Mesenchymal stem cell (in vitro differentiated cells and primary cell): ENCODE results near the gene CLPSL1.
A peak's percentile ranks its signal among the peaks of the same experiment; 100 is the strongest.

Experiments
- DNase-seq: peaks from one replicate; pipeline ENCODE4 v3.0.0-alpha.2; 2013
- H2AFZ ChIP-seq: one replicate; pipeline ENCODE4 v1.6.1; 2013; ENCODE audit warnings: low read depth, mild to moderate bottlenecking, control low read depth, inconsistent platforms, low read length, moderate library complexity
- H2AK5ac ChIP-seq: 2 replicates; pipeline ENCODE4 v1.6.1; 2013; ENCODE audit warnings: low read length, moderate library complexity, mild to moderate bottlenecking, inconsistent platforms; ENCODE audit not compliant: severe bottlenecking
- H2BK120ac ChIP-seq: one replicate; pipeline ENCODE4 v1.6.1; 2013; ENCODE audit warnings: low read depth, mild to moderate bottlenecking, inconsistent platforms, low read length, moderate library complexity
- H2BK12ac ChIP-seq, 2 experiments: one replicate each; pipeline ENCODE4 v1.6.1; 2013; ENCODE audit warnings: inconsistent platforms in 2 of 2, low read length in 2 of 2, mild to moderate bottlenecking in 2 of 2, moderate library complexity in 2 of 2, control low read depth in 1 of 2
- H2BK15ac ChIP-seq: one replicate; pipeline ENCODE4 v1.6.1; 2013; ENCODE audit warnings: mild to moderate bottlenecking, low read depth, inconsistent platforms; ENCODE audit not compliant: poor library complexity, severe bottlenecking
- H2BK5ac ChIP-seq: 2 replicates; pipeline ENCODE4 v1.6.1; 2013; ENCODE audit warnings: low read depth, mild to moderate bottlenecking, low read length, control low read depth, inconsistent platforms; ENCODE audit not compliant: poor library complexity, severe bottlenecking
- H3K14ac ChIP-seq, 2 experiments: one replicate each; pipeline ENCODE4 v1.6.1; 2013; ENCODE audit warnings: inconsistent platforms in 2 of 2, low read length in 2 of 2, control low read depth in 1 of 2, mild to moderate bottlenecking in 1 of 2, moderate library complexity in 1 of 2
- H3K18ac ChIP-seq, 2 experiments: one replicate each; pipeline ENCODE4 v1.6.1; 2013; ENCODE audit warnings: inconsistent platforms in 2 of 2, low read length in 2 of 2, control low read depth in 1 of 2, low read depth in 1 of 2, mild to moderate bottlenecking in 1 of 2
- H3K23ac ChIP-seq, 2 experiments: one replicate each; pipeline ENCODE4 v1.6.1; 2013; ENCODE audit warnings: inconsistent platforms in 2 of 2, low read length in 2 of 2, mild to moderate bottlenecking in 2 of 2, moderate library complexity in 2 of 2, control low read depth in 1 of 2
- H3K27ac ChIP-seq: 2 replicates; pipeline ENCODE4 v1.5.1; 2013; ENCODE audit warnings: mild to moderate bottlenecking, moderate library complexity, low read length, control low read depth, inconsistent platforms; ENCODE audit not compliant: poor library complexity, severe bottlenecking
- H3K27me3 ChIP-seq, 2 experiments: 2 replicates each; pipeline versions ENCODE4 v1.6.1 to v1.7.0; 2013; ENCODE audit warnings: low read length in 2 of 2, mild to moderate bottlenecking in 2 of 2, moderate library complexity in 2 of 2, control low read depth in 1 of 2, inconsistent platforms in 1 of 2; ENCODE audit not compliant: control insufficient read depth in 1 of 2, insufficient read depth in 1 of 2
- H3K36me3 ChIP-seq, 2 experiments: 2 replicates each; pipeline versions ENCODE4 v1.6.1 to v1.7.0; 2013; ENCODE audit warnings: low read length in 2 of 2, control low read depth in 1 of 2, inconsistent platforms in 1 of 2, low read depth in 1 of 2, mild to moderate bottlenecking in 1 of 2; ENCODE audit not compliant: insufficient read depth in 2 of 2, control insufficient read depth in 1 of 2
- H3K4ac ChIP-seq, 2 experiments: one replicate each; pipeline ENCODE4 v1.6.1; 2013; ENCODE audit warnings: inconsistent platforms in 2 of 2, low read length in 2 of 2, mild to moderate bottlenecking in 2 of 2, moderate library complexity in 2 of 2, control low read depth in 1 of 2, low read depth in 1 of 2
- H3K4me1 ChIP-seq: 2 replicates; pipeline ENCODE4 v1.6.1; 2013; ENCODE audit warnings: low read depth, low read length, control low read depth; ENCODE audit not compliant: control insufficient read depth, insufficient read depth
- H3K4me2 ChIP-seq: 2 replicates; pipeline ENCODE4 v1.6.1; 2013; ENCODE audit warnings: low read length, mild to moderate bottlenecking, inconsistent platforms; ENCODE audit not compliant: poor library complexity, severe bottlenecking
- H3K4me3 ChIP-seq, 2 experiments: 2 replicates each; pipeline versions ENCODE4 v1.5.1 to v1.7.0; 2013; ENCODE audit warnings: low read length in 2 of 2, mild to moderate bottlenecking in 2 of 2, control low read depth in 1 of 2, low read depth in 1 of 2; ENCODE audit not compliant: insufficient read depth in 1 of 2
- H3K79me1 ChIP-seq: replicated peaks from 2 replicates; pipeline ENCODE4 v1.6.1; 2013; ENCODE audit warnings: mild to moderate bottlenecking, control low read depth, low read length, inconsistent platforms; ENCODE audit not compliant: poor library complexity, severe bottlenecking
- H3K9ac ChIP-seq: 2 replicates; pipeline ENCODE4 v1.7.0; 2013; ENCODE audit warnings: mild to moderate bottlenecking, low read length, moderate library complexity
- H3K9me3 ChIP-seq: 2 replicates; pipeline ENCODE4 v1.7.0; 2013; ENCODE audit warnings: mild to moderate bottlenecking, low read length; ENCODE audit not compliant: control insufficient read depth
- H4K8ac ChIP-seq: one replicate; pipeline ENCODE4 v1.6.1; 2013; ENCODE audit warnings: inconsistent platforms, mild to moderate bottlenecking, low read length, moderate library complexity
- H4K91ac ChIP-seq: one replicate; pipeline ENCODE4 v1.6.1; 2013; ENCODE audit warnings: mild to moderate bottlenecking, low read length, inconsistent platforms
- WGBS: methylation state at CpG from one replicate; pipeline ENCODE4 v1.1.7; 2013; ENCODE audit warnings: mixed read lengths; 5-methylcytosine and 5-hydroxymethylcytosine counted together

Gene CLPSL1

GRCh38 chr6:35759426-35759825, 21.4 kb upstream of the CLPSL1 start:
- Histone ChIP-seq H3K4me2 (no peak overlapping the region), H3K36me3 (no peaks in the 10 kb centered on the region), H3K4ac (no peak overlapping the region), H3K18ac (no peak overlapping the region), H2BK120ac (no peak overlapping the region), H3K4me3 (no peak overlapping the region), H4K91ac (no peak overlapping the region), H3K27ac (no peak overlapping the region), H2BK5ac (no peak overlapping the region), H3K27me3 (peaks cover 33 to 70% of the 10 kb centered on the region in 2 experiments), H2AFZ (no peak overlapping the region), H3K4me1 (no peaks in the 10 kb centered on the region), H2BK15ac (no peak overlapping the region), H3K9me3 (no peaks in the 10 kb centered on the region), H3K9ac (no peak overlapping the region), H3K23ac (no peak overlapping the region), H3K14ac (no peak overlapping the region), H2BK12ac (no peak overlapping the region), H3K79me1 (no peaks in the 10 kb centered on the region), H4K8ac (no peak overlapping the region), H2AK5ac (no peak overlapping the region)
- no peak for DNase-seq
- WGBS = 66% methylated on average over 3 of the region's 3 CpGs

- no peak overlapping the region for H2AFZ ChIP-seq
- H2BK12ac ChIP-seq = no peak overlapping the region
- H3K18ac ChIP-seq = no peak overlapping the region
- H4K91ac ChIP-seq = no peak overlapping the region
- no peak overlapping the region for H3K9ac ChIP-seq
- no peak overlapping the region for H2BK120ac ChIP-seq
- no peak overlapping the region for H3K4me3 ChIP-seq
- no peak overlapping the region for H2AK5ac ChIP-seq
- H2BK5ac ChIP-seq = no peak overlapping the region
- H3K4me1 ChIP-seq = no peaks in the 10 kb centered on the region
- no peak for DNase-seq
- H3K36me3 ChIP-seq = no peaks in the 10 kb centered on the region
- H3K23ac ChIP-seq = no peak overlapping the region
- WGBS = 92% methylated on average over 23 of the region's 23 CpGs
- H4K8ac ChIP-seq = no peak overlapping the region
- H3K27me3 ChIP-seq = peaks cover 26 to 60% of the 10 kb centered on the region in 2 experiments
- H3K9me3 ChIP-seq = no peaks in the 10 kb centered on the region
- no peaks in the 10 kb centered on the region for H3K79me1 ChIP-seq
- no peak overlapping the region for H2BK15ac ChIP-seq
- no peak overlapping the region for H3K14ac ChIP-seq
- H3K4me2 ChIP-seq = no peak overlapping the region
- H3K27ac ChIP-seq = no peak overlapping the region
- H3K4ac ChIP-seq = no peak overlapping the region
Measured at GRCh38 chr6:35765739-35766138, 15.1 kb upstream of the CLPSL1 start.

- peaks cover 27 to 63% of the 10 kb centered on the region in 2 experiments for H3K27me3 ChIP-seq
- H2BK120ac ChIP-seq = no peak overlapping the region
- no peak overlapping the region for H3K4me2 ChIP-seq
- H3K9ac ChIP-seq = no peak overlapping the region
- no peaks in the 10 kb centered on the region for H3K9me3 ChIP-seq
- H3K4me3 ChIP-seq = no peak overlapping the region
- no peak overlapping the region for H3K27ac ChIP-seq
- H2BK12ac ChIP-seq = no peak overlapping the region
- no peaks in the 10 kb centered on the region for H3K4me1 ChIP-seq
- no peak overlapping the region for H3K14ac ChIP-seq
- H4K91ac ChIP-seq = peak overlapping the region; percentile 62
- H2BK5ac ChIP-seq = no peak overlapping the region
- H4K8ac ChIP-seq = no peak overlapping the region
- no peak overlapping the region for H2AFZ ChIP-seq
- H2BK15ac ChIP-seq = no peak overlapping the region
- no peak overlapping the region for H3K4ac ChIP-seq
- no peak overlapping the region for H3K23ac ChIP-seq
- H3K79me1 ChIP-seq = no peaks in the 10 kb centered on the region
- no peak overlapping the region for H3K18ac ChIP-seq
- no peak overlapping the region for H2AK5ac ChIP-seq
- DNase-seq = no peak
- no peaks in the 10 kb centered on the region for H3K36me3 ChIP-seq
- 83% methylated on average over 3 of the region's 4 CpGs for WGBS
Measured at GRCh38 chr6:35769211-35769610, 11.6 kb upstream of the CLPSL1 start.

GRCh38 chr6:35771343-35771627, 9.5 kb upstream of the CLPSL1 start:
- DNase-seq = no peak
- Histone ChIP-seq H2BK120ac (no peak overlapping the region), H4K91ac (no peak overlapping the region), H3K9ac (no peak overlapping the region), H4K8ac (no peak overlapping the region), H3K14ac (no peak overlapping the region), H2BK15ac (no peak overlapping the region), H3K18ac (no peak overlapping the region), H2AK5ac (no peak overlapping the region), H2BK5ac (no peak overlapping the region), H2BK12ac (no peak overlapping the region), H3K9me3 (no peaks in the 10 kb centered on the region), H3K4me1 (peaks cover under 1% of the 10 kb centered on the region), H3K27me3 (peaks cover 28 to 69% of the 10 kb centered on the region in 2 experiments), H3K4me2 (no peak overlapping the region), H3K23ac (no peak overlapping the region), H3K4ac (no peak overlapping the region), H3K27ac (no peak overlapping the region), H3K36me3 (no peaks in the 10 kb centered on the region), H2AFZ (no peak overlapping the region), H3K4me3 (no peak overlapping the region), H3K79me1 (no peaks in the 10 kb centered on the region)
- 63% methylated on average over 5 of the region's 5 CpGs for WGBS
